BJ (cell line): ENCODE measurements around the gene CHRNA9. TPM values are rescaled to one million over a fixed set of nuclear protein-coding genes. Genes with fewer than 3 reads are reported as not detected.
"Not testable (repeated sequence)": the region's sequence is repeated elsewhere in the genome, so short reads cannot be mapped to it uniquely, and the experiment has no call there.

Experiments
- CTCF ChIA-PET: fragments of 350-600 bp; formaldehyde crosslinking; extraction: SDS; loops from one replicate; lab custom pipeline; 2021; ENCODE audit warnings: antibody characterized with exemption, inconsistent platforms; lab: Yijun Ruan, JAX
- POLR2A ChIA-PET: fragments of 300-600 bp; sonication (Branson Sonifier 250); formaldehyde crosslinking; extraction: SDS; loops from one replicate; lab custom pipeline; 2021; ENCODE audit warnings: antibody characterized with exemption; lab: Charles Lee
- DNase-seq: peaks from one replicate; pipeline ENCODE4 v3.0.0-alpha.2; 2011; ENCODE audit warnings: low read depth
- H3K27me3 ChIP-seq: 2 replicates; pipeline ENCODE4 v1.6.0; 2011; ENCODE audit warnings: low read length; ENCODE audit not compliant: control insufficient read depth, insufficient read depth
- H3K36me3 ChIP-seq: 2 replicates; pipeline ENCODE4 v1.5.1; 2011; ENCODE audit warnings: low read length; ENCODE audit not compliant: control insufficient read depth, insufficient read depth
- H3K4me3 ChIP-seq: 2 replicates; pipeline ENCODE4 v1.5.1; 2011; ENCODE audit warnings: low read depth, mild to moderate bottlenecking, control low read depth, low read length
- polyA plus RNA-seq: library from polyadenylated mRNA; depleted of rRNA; stranded (reverse); fragments of >200 nt; gene quantifications from 2 replicates; pipeline ENCODE4 v1.2.3, GENCODE V29; 2011
- TF ChIP-seq, protein P1 (sequence below): IDR thresholded peaks from 2 replicates; pipeline ENCODE4 v1.5.1; 2011; ENCODE audit warnings: low read depth, mild to moderate bottlenecking, control low read depth, inconsistent platforms, low read length, moderate library complexity; ENCODE audit not compliant: insufficient read depth

Gene CHRNA9
- polyA plus RNA-seq, 1 experiment: 0.12 TPM

DNA sequence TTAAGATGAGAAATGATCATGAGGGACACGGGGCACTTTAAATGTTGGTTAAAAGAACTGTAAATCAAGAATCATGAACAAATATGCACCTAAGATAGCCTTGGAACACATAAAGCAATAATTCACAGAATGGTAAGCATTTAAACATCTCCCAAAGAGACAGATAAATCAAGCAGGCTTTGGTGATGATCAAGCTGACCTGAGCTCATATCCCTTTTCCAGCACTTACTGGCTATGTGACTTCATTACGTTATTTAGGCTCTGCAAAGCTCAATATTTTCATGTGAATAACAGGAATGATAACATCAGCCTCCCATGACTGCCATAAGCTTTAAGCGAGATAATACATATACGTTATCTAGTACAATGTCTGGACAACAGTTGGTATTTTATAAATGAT, 54.9 kb downstream of the CHRNA9 start:
- CTCF ChIA-PET: no interaction called here

DNA sequence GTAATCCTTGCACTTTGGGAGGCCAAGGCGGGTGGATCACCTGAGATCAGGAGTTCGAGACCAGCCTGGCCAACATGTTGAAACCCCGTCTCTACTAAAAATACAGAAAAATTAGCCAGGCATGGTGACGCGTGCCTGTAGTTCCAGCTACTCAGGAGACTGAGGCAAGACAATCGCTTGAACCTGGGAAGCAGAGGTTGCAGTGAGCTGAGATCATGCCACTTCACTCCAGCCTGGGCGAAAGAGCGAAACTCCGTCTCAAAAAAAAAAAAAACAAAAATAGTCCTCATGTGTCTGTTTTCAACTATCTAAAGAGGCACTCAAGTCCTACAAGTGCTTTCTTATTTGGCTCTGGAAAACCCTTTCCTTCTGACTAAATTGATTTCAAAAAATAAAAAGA, 57.1 kb downstream of the CHRNA9 start:
- H3K27me3 ChIP-seq, H3K36me3 ChIP-seq, POLR2A ChIA-PET, DNase-seq, CTCF ChIA-PET, H3K4me3 ChIP-seq: not testable (repeated sequence)

More for the DNA sequence above, 54.9 kb downstream of the CHRNA9 start:
- Histone ChIP-seq H3K4me3 (no peak overlapping the region), H3K36me3 (no peaks in the 10 kb centered on the region), H3K27me3 (peaks cover 2% of the 10 kb centered on the region; the same call in 1 of the 2 replicates)
- no peak for DNase-seq
- TF ChIP-seq, protein P1, sequence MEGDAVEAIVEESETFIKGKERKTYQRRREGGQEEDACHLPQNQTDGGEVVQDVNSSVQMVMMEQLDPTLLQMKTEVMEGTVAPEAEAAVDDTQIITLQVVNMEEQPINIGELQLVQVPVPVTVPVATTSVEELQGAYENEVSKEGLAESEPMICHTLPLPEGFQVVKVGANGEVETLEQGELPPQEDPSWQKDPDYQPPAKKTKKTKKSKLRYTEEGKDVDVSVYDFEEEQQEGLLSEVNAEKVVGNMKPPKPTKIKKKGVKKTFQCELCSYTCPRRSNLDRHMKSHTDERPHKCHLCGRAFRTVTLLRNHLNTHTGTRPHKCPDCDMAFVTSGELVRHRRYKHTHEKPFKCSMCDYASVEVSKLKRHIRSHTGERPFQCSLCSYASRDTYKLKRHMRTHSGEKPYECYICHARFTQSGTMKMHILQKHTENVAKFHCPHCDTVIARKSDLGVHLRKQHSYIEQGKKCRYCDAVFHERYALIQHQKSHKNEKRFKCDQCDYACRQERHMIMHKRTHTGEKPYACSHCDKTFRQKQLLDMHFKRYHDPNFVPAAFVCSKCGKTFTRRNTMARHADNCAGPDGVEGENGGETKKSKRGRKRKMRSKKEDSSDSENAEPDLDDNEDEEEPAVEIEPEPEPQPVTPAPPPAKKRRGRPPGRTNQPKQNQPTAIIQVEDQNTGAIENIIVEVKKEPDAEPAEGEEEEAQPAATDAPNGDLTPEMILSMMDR: no peak
- POLR2A ChIA-PET: no interaction called here

DNA sequence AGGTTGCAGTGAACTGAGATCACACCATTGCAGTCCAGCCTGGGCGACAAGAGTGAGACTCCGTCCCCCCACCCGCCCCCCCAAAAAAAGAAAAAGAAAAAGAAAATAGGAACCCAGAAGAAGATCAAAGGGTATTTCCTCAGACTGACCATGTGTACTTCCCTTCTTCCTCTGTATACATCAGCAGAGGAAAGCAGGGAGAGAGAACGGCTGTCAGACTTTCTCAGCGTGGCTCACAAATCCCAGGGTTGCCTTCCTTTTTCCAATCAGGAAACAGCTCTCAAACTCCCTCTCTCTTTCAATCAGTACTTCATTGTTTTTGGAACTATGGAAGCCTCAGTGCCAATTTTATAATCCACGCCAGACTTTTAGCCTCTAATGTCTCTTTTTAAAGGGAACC, 59.1 kb downstream of the CHRNA9 start:
- POLR2A ChIA-PET: no interaction called here
- Histone ChIP-seq H3K36me3 (no peaks in the 10 kb centered on the region), H3K4me3 (no peak overlapping the region), H3K27me3 (no peaks in the 10 kb centered on the region; the same call in 1 of the 2 replicates)
- TF ChIP-seq, protein P1: no peak
- DNase-seq: no peak
- CTCF ChIA-PET: interaction anchor here (0.6 to 0.7 kb wide), 2 partner anchors 85 to 249 kb away, joined by 3 to 4 read pairs; no protein-coding TSS in a partner anchor

DNA sequence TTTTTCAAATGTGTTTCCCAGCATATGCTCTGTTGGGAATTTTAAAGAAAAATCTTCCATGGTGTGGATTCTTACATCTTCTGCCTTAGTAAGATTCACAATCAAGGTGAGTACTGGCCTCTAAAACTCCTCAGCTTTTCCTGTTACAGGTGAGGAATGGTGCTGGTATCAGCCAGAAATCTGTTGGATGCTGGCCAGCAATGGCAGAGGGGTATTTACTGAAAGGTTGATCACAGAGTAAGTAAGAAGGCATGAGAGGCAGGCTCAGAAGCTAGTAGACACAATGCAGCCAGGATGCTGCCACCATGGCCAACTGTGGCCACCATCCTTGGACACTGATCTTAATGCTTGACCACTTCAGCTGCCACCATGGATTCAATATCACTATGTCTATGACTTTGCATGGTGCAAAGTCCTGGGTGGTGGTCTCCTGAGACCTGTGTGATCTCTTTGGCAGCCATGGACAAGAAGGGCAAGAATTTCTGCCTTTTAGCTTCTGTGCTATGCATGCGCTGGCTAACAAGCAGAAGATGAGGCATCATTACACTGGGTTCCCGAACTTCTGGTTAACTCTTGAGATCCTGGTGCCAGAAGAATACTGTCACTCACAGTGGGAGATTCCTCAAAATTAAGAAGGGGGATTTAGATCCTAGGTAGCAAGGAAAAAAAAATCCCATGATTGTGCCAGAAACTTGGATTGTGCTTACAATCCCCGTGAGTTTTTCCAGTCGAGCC, 60.2 kb downstream of the CHRNA9 start:
- ChIA-PET POLR2A (no interaction called here), CTCF (interaction anchor here (0.6 kb wide), 1 partner anchor 110 kb away, joined by 3 read pairs; no protein-coding TSS in a partner anchor)
- TF ChIP-seq, protein P1: no peak
- no peaks in the 10 kb centered on the region for H3K36me3 ChIP-seq
- H3K27me3 ChIP-seq: no peaks in the 10 kb centered on the region; the same call in 1 of the 2 replicates
- no peak overlapping the region for H3K4me3 ChIP-seq
- DNase-seq: no peak

DNA sequence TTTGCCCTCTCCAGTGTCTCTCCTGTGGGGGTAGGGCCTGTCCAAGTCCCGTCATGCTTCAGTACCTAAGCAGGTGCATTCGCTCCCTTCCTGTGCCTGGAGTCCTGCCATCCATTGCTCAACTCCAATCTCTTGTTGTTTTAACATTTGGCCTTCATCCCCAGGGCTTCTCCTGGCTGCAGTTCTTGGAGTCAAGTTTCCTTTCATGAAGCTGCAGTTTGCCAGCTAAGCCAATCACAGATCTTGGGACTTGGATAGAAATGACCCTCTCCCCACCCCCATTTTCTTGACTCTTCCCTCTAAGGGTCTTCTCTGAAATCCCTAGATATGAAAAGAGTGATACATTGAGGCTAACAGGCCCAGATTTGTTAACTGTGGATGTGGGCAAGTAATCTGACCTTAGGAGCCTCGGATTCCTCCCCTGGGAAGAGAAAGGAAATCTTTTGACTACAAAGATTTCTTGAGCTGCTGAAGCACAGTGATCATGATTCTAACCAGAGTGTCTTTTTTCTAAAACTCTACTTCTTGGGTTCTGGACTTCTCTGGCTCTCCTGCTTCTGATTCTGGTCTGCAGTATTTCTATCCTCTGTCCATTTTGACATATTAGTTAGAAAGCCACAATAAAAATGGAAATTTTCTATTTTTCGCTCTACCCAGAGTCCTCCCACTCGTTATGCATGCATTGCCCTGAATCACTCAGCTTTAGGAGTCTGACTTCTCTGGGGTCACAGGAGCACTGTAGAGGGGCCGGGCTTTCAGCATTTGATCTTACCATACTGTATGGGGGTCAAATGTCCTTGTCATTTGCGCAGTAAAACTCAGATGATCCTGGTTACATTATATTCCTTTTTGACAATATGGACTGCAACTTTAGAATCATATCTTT, 61.0 kb downstream of the CHRNA9 start:
- CTCF ChIA-PET: no interaction called here
- H3K4me3 ChIP-seq: no peak overlapping the region
- POLR2A ChIA-PET: no interaction called here
- DNase-seq: no peak
- no peaks in the 10 kb centered on the region for H3K36me3 ChIP-seq
- TF ChIP-seq, protein P1: no peak
- peaks cover 2% of the 10 kb centered on the region for H3K27me3 ChIP-seq
